Transverse colon (tissue), 4 donors: ENCODE data around the gene FAM83D. TPM values are rescaled to one million over a fixed set of nuclear protein-coding genes. Genes with fewer than 3 reads are reported as not detected.

Experiments used
- DNase-seq: peaks from one replicate; pipeline ENCODE4 v3.0.0-alpha.2; 2019
- H3K27ac ChIP-seq, 4 donors: fragments of 200-600 bp; sonication (generic); 2 replicates each; pipeline ENCODE4 v1.5.1; 2016 to 2018; ENCODE audit warnings: inconsistent platforms in 4 of 4
- H3K27me3 ChIP-seq: fragments of 200-600 bp; sonication (generic); 2 replicates; pipeline ENCODE4 v1.5.1; 2017; ENCODE audit warnings: inconsistent platforms
- H3K36me3 ChIP-seq, 4 donors: fragments of 200-600 bp; sonication (generic); 2 replicates each; pipeline ENCODE4 v1.5.1; 2017 to 2019; ENCODE audit warnings: inconsistent platforms in 4 of 4
- H3K4me1 ChIP-seq, 4 donors: fragments of 200-600 bp; sonication (generic); 2 replicates each; pipeline ENCODE4 v1.5.1; 2017 to 2020; ENCODE audit warnings: inconsistent platforms in 4 of 4
- H3K4me3 ChIP-seq, 4 donors: fragments of 200-600 bp; sonication (generic); 1 replicate in 1 of 4; 2 replicates in 3 of 4; pipeline versions ENCODE4 v1.5.1 to v1.6.1; 2017 to 2019; ENCODE audit warnings: inconsistent platforms in 4 of 4
- H3K9me3 ChIP-seq, 2 donors: fragments of 200-600 bp; sonication (generic); 2 replicates each; pipeline ENCODE4 v1.5.1; 2017 to 2019; ENCODE audit warnings: inconsistent platforms in 2 of 2
- EP300 ChIP-seq: sonication (generic); formaldehyde crosslinking; IDR thresholded peaks from one replicate; pipeline ENCODE4 v1.6.1; 2017; ENCODE audit warnings: antibody characterized with exemption, low read depth
- POLR2A ChIP-seq: fragments of 450-650 bp; IDR thresholded peaks from one replicate; pipeline ENCODE4 v1.6.1; 2016; ENCODE audit warnings: antibody characterized with exemption, mild to moderate bottlenecking, moderate library complexity
- POLR2AphosphoS5 ChIP-seq, 3 donors: sonication (generic); formaldehyde crosslinking; IDR thresholded peaks; one replicate each; pipeline ENCODE4 v1.6.1; 2016; ENCODE audit warnings: antibody characterized with exemption in 3 of 3
- WGBS, 2 donors: methylation state at CpG; one replicate each; pipeline ENCODE4 v1.1.5; 2018; ENCODE audit warnings: low coverage in 1 of 2; 5-methylcytosine and 5-hydroxymethylcytosine counted together
- in situ Hi-C, 4 donors: fragments of 200-750 bp; cut with MboI; loops; one replicate each; pipeline versions ENCODE4 v1.15.0 to v1.15.1; 2017; ENCODE audit warnings: low sequenced_read_pairs in 3 of 4, low pct_ligation_motif_present in 1 of 4, low pct_unique_long_range_greater_than_20kb in 1 of 4
- intact Hi-C: fragments of 100-400 bp; cut with DNase I; formaldehyde crosslinking; loops from one replicate; pipeline ENCODE4 v1.15.1; 2023; ENCODE audit warnings: low total_unique reads
- total RNA-seq, 4 donors: library from RNA; depleted of rRNA; stranded (reverse); fragments of >200 nt; gene quantifications; one replicate each; pipeline ENCODE4 v1.1.0, GENCODE V29; 2016
- TF ChIP-seq, protein P1 (sequence below), 5 experiments: fragments of 200-600 bp in 3 of 5; fragments of 450-650 bp in 2 of 5; sonication (generic) in 3 of 5; IDR thresholded peaks; 1 replicate in 2 of 5; 2 replicates in 3 of 5; pipeline ENCODE4 v1.5.1; 2016 to 2017; ENCODE audit warnings: antibody characterized with exemption in 5 of 5, inconsistent platforms in 3 of 5, mild to moderate bottlenecking in 2 of 5, moderate library complexity in 1 of 5

Gene FAM83D, protein sequence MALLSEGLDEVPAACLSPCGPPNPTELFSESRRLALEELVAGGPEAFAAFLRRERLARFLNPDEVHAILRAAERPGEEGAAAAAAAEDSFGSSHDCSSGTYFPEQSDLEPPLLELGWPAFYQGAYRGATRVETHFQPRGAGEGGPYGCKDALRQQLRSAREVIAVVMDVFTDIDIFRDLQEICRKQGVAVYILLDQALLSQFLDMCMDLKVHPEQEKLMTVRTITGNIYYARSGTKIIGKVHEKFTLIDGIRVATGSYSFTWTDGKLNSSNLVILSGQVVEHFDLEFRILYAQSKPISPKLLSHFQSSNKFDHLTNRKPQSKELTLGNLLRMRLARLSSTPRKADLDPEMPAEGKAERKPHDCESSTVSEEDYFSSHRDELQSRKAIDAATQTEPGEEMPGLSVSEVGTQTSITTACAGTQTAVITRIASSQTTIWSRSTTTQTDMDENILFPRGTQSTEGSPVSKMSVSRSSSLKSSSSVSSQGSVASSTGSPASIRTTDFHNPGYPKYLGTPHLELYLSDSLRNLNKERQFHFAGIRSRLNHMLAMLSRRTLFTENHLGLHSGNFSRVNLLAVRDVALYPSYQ
- total RNA-seq: 10 to 100 TPM in 3 of 4 donors, 1 to 10 TPM in 1; 7.2 to 42.3 (median 19.6) TPM

DNA sequence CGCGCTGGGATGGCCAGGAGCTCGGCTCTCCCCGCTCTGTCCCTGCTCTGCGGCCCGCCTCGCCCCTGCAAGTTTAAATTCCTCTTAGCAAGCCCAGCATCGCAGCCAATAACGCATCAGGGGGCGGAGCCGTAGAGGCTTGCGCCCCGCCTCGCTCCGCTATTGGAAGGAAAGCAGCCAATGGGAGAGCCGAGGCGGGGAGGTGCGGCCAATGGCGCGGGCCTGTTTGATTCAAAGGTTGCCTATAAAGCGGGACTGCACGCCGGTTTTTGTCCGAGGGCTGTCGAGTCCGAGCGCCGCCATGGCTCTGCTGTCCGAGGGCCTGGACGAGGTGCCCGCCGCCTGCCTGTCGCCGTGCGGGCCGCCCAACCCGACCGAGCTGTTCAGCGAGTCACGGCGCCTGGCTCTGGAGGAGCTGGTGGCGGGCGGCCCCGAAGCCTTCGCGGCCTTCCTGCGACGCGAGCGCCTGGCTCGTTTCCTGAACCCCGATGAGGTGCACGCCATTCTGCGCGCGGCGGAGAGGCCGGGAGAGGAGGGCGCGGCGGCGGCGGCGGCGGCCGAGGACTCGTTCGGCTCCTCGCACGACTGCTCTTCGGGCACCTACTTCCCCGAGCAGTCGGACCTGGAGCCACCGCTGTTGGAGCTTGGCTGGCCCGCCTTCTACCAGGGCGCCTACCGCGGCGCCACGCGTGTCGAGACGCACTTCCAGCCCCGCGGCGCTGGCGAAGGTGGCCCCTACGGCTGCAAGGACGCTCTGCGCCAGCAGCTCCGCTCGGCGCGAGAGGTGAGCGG, at the start of gene FAM83D:
FAM83D (plus strand) TSS at position 276 of the 792 bp plus-strand sequence; CDS start at position 302, 26 bp downstream.
- TF ChIP-seq, protein P1, sequence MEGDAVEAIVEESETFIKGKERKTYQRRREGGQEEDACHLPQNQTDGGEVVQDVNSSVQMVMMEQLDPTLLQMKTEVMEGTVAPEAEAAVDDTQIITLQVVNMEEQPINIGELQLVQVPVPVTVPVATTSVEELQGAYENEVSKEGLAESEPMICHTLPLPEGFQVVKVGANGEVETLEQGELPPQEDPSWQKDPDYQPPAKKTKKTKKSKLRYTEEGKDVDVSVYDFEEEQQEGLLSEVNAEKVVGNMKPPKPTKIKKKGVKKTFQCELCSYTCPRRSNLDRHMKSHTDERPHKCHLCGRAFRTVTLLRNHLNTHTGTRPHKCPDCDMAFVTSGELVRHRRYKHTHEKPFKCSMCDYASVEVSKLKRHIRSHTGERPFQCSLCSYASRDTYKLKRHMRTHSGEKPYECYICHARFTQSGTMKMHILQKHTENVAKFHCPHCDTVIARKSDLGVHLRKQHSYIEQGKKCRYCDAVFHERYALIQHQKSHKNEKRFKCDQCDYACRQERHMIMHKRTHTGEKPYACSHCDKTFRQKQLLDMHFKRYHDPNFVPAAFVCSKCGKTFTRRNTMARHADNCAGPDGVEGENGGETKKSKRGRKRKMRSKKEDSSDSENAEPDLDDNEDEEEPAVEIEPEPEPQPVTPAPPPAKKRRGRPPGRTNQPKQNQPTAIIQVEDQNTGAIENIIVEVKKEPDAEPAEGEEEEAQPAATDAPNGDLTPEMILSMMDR (IDR thresholded peaks at IDR 0.05): peak in 3 of 5 experiments; percentile 0 to 90 (median 2)
- peak; percentile 91 to 94 (median 91) for TF ChIP-seq POLR2AphosphoS5 (IDR thresholded peaks at IDR 0.05)
- peak; percentile 90 for TF ChIP-seq POLR2A
- no peak for TF ChIP-seq EP300
- H3K36me3 ChIP-seq: no peaks in the 10 kb centered on the region
- H3K4me3 ChIP-seq: peak within 1 kb of the TSS; percentile 55 to 77 (median 67)
- no peaks in the 10 kb centered on the region for H3K9me3 ChIP-seq
- peaks cover 0 to 24% (median 4%) of the 10 kb centered on the region in 4 donors for H3K4me1 ChIP-seq
- 0% methylated on average over 43 of the region's 95 CpGs; no CpG with 5 or more reads in 1 of the 2 donors for WGBS, 2 donors
- peak within 1 kb of the TSS; percentile 62 to 86 (median 82) for H3K27ac ChIP-seq
- intact Hi-C loops (loop anchor here (5.0 kb wide), 1 partner anchor 116 kb away; no protein-coding TSS in a partner anchor), in situ Hi-C loops (loop anchor here in 2 of 4 donors (10.0 kb wide), 1 partner anchor 118 kb away; no protein-coding TSS in a partner anchor)
- DNase-seq: peak; percentile 97
- H3K27me3 ChIP-seq: no peaks in the 10 kb centered on the region

DNA sequence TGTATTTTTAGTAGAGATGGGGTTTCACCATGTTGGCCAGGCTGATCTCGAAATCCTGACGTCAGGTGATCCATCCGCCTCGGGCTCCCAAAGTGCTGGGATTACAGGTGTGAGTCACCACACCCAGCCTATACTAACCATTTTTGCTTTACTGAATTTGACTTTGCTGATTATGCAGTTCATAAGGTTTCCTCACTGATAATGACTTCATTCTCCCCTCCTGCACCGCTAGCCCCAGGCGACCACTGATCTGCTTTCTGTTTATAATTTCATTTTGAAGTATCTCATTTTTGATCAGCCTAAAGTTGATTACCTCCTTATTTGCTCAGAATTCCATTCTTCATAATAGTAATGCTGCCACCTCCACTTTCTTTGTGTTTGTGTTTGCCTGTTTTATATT, 48.7 kb upstream of the FAM83D start:
- in situ Hi-C loops (loop anchor here in 2 of 4 donors (10.0 to 25.0 kb wide), 2 partner anchors 73 to 240 kb away; partner anchors contain the start of gene PPP1R16B (in 1 of the 2)), intact Hi-C loops (no loop called here)
- Histone ChIP-seq H3K4me1 (peaks cover 9 to 25% (median 21%) of the 10 kb centered on the region in 4 donors), H3K27ac (peak overlapping the region in 1 of 4 donors; percentile 78), H3K9me3 (no peaks in the 10 kb centered on the region), H3K27me3 (peaks cover 22% of the 10 kb centered on the region), H3K36me3 (no peaks in the 10 kb centered on the region), H3K4me3 (no peak overlapping the region)
- TF ChIP-seq, protein P1 (IDR thresholded peaks at IDR 0.05): no peak
- no peak for TF ChIP-seq EP300
- TF ChIP-seq POLR2A: no peak
- TF ChIP-seq POLR2AphosphoS5 (IDR thresholded peaks at IDR 0.05): no peak
- 88 to 93% methylated on average over 2 to 6 of the region's 6 CpGs for WGBS, 2 donors
- no peak for DNase-seq

DNA sequence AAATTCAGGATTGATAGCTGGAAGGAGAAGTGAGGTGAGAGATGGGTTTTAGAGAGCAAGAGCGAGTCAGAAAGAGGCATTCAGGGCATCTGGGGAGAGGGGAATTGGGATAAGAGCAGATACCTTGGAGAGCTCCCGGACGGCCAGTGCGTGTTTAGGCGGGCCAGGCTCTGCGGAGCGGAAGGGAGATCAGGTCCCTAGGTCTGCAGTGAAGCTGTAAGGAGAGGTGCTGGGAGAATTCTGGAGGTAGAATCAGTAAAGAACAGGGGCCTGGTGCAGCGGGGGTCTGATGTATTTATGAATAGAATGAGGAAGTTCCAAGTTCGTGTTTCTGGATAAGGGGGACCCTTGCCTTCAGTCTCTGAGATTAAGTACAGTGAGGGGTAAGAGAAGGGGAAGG, 47.4 kb upstream of the FAM83D start:
- no peak overlapping the region for H3K27ac ChIP-seq
- no peak for TF ChIP-seq EP300
- TF ChIP-seq, protein P1 (IDR thresholded peaks at IDR 0.05): no peak
- intact Hi-C loops: no loop called here

More for the DNA sequence above, 47.4 kb upstream of the FAM83D start:
- Histone ChIP-seq H3K9me3 (no peaks in the 10 kb centered on the region), H3K27me3 (peaks cover 24% of the 10 kb centered on the region), H3K4me1 (peaks cover 8 to 20% (median 15%) of the 10 kb centered on the region in 4 donors), H3K4me3 (no peak overlapping the region), H3K36me3 (no peaks in the 10 kb centered on the region)
- 18 to 37% methylated on average over 9 of the region's 9 CpGs for WGBS, 2 donors
- no peak for DNase-seq
- in situ Hi-C loops: loop anchor here in 2 of 4 donors (10.0 to 25.0 kb wide), 2 partner anchors 74 to 242 kb away; partner anchors contain the start of gene PPP1R16B (in 1 of the 2)
